Left lung (tissue), 10 donors: ENCODE results near the gene PSMA5. TPM values are rescaled to one million over a fixed set of nuclear protein-coding genes. Genes with fewer than 3 reads are reported as not detected.

Experiments
- ATAC-seq: fragments of 200-7000 bp; cut with Tn5 transposase; one replicate; pipeline ENCODE4 v1.9.1; 2020; ENCODE audit warnings: moderate library complexity
- DNase-seq, 4 donors: peaks; one replicate each; pipeline ENCODE4 v3.0.0-alpha.2; 2013 to 2020
- H3K27ac ChIP-seq, 2 donors: fragments of 200-600 bp; sonication (generic) in 1 of 2; one replicate each; pipeline versions ENCODE4 v1.5.0 to v1.8.0; 2020 to 2021
- H3K27me3 ChIP-seq, 2 donors: fragments of 200-600 bp; sonication (generic) in 1 of 2; one replicate each; pipeline versions ENCODE4 v1.5.0 to v1.8.0; 2020 to 2021
- H3K36me3 ChIP-seq, 2 donors: fragments of 200-600 bp; sonication (generic) in 1 of 2; one replicate each; pipeline versions ENCODE4 v1.5.0 to v1.8.0; 2020 to 2021
- H3K4me1 ChIP-seq, 2 donors: fragments of 200-600 bp; one replicate each; pipeline ENCODE4 v1.8.0; 2021
- H3K4me3 ChIP-seq, 2 donors: fragments of 200-600 bp; sonication (generic) in 1 of 2; one replicate each; pipeline versions ENCODE4 v1.5.0 to v1.8.0; 2020 to 2021; ENCODE audit warnings: mild to moderate bottlenecking in 1 of 2
- H3K9me3 ChIP-seq, 2 donors: fragments of 200-600 bp; sonication (generic) in 1 of 2; one replicate each; pipeline versions ENCODE4 v1.5.0 to v1.8.0; 2020 to 2021
- intact Hi-C, 2 donors: fragments of 100-400 bp; cut with DNase I; formaldehyde crosslinking; loops; one replicate each; pipeline versions ENCODE4 v1.11.2 to v1.14.2; 2022
- polyA plus RNA-seq, 6 donors: library from polyadenylated mRNA; unstranded; fragments of 120-200 nt; gene quantifications; one replicate each; pipeline ENCODE4 v1.2.1, GENCODE V29; 2013; ENCODE audit not compliant: insufficient read length in 6 of 6
- total RNA-seq, 2 donors: library from RNA; stranded (reverse); fragmentation: NEBNext Ultra II Directional; extraction: Animal tissue kit (Norgen Biotek cat#: 25700); gene quantifications; one replicate each; pipeline ENCODE4 v1.2.1, GENCODE V29; 2021
- TF ChIP-seq, protein P1 (sequence below), 2 donors: fragments of 200-600 bp; sonication (generic) in 1 of 2; IDR thresholded peaks; one replicate each; pipeline versions ENCODE4 v1.5.0 to v1.8.0; 2021; ENCODE audit warnings: antibody characterized with exemption in 2 of 2
- donor health status: DM: no; HTN: yes; CAD: no.
- donor health status: DM: no; HTN: no; CAD: no.

PSMA5 gene
- total and polyA plus RNA-seq, 8 donors, result 62.2 to 94.7 (median 88.3) TPM

DNA sequence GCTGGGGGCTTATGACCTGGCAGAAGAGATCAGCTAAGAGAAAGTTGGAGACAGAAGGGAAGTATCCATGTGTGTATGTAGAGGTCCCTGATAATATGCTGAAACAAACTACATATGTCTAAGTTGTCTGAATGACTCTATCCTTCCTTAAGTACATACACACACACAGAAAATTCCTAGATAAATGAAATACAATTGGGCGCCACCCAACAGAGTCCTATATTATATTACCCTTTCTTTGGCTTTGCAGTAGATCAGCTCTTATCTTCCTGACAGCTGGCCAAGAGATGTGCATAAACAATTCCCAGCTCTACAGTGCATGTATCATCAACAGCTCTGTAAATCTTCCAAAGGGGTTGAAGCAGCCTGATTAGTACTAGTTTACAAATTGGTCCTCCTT lies 68.6 kb downstream of the PSMA5 start:
- DNase-seq (peak in 2 of 4 donors; percentile 49 to 65), ATAC-seq (no peak)
- Histone ChIP-seq H3K27ac (no peak overlapping the region), H3K36me3 (peaks cover 0 to 20% of the 10 kb centered on the region in 2 donors), H3K4me1 (peaks cover 0 to 9% of the 10 kb centered on the region in 2 donors), H3K9me3 (no peaks in the 10 kb centered on the region), H3K27me3 (no peaks in the 10 kb centered on the region), H3K4me3 (no peak overlapping the region)
- intact Hi-C loops, result no loop called here
- TF ChIP-seq, protein P1, sequence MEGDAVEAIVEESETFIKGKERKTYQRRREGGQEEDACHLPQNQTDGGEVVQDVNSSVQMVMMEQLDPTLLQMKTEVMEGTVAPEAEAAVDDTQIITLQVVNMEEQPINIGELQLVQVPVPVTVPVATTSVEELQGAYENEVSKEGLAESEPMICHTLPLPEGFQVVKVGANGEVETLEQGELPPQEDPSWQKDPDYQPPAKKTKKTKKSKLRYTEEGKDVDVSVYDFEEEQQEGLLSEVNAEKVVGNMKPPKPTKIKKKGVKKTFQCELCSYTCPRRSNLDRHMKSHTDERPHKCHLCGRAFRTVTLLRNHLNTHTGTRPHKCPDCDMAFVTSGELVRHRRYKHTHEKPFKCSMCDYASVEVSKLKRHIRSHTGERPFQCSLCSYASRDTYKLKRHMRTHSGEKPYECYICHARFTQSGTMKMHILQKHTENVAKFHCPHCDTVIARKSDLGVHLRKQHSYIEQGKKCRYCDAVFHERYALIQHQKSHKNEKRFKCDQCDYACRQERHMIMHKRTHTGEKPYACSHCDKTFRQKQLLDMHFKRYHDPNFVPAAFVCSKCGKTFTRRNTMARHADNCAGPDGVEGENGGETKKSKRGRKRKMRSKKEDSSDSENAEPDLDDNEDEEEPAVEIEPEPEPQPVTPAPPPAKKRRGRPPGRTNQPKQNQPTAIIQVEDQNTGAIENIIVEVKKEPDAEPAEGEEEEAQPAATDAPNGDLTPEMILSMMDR (IDR thresholded peaks at IDR 0.05), result no peak

DNA sequence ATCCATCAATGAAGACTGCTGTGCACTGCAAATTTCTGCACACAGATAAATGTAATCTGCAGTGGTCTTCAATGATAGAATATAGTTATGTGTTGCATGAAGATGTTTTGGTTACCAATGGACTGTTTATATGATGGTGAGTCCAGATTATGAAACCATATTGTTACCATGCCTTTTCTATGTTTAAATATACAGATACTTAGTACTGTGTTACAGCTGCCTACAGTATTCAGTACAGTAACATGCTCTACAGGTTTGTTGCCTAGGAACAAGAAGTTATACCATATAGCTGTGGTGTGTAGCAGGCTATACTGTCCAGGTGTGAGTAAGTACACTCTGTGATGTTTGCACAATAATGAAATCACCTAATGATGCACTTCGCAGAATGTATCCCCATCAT lies 69.3 kb downstream of the PSMA5 start:
- H3K4me1 ChIP-seq, result peaks cover 0 to 14% of the 10 kb centered on the region in 2 donors
- no peak for ATAC-seq
- no peaks in the 10 kb centered on the region for H3K27me3 ChIP-seq
- peak in 1 of 4 donors; percentile 46 for DNase-seq
- H3K9me3 ChIP-seq, result no peaks in the 10 kb centered on the region
- no peak overlapping the region for H3K4me3 ChIP-seq
- H3K27ac ChIP-seq, result no peak overlapping the region
- TF ChIP-seq, protein P1 (IDR thresholded peaks at IDR 0.05), result no peak
- intact Hi-C loops, result no loop called here
- H3K36me3 ChIP-seq, result peaks cover 0 to 27% of the 10 kb centered on the region in 2 donors

DNA sequence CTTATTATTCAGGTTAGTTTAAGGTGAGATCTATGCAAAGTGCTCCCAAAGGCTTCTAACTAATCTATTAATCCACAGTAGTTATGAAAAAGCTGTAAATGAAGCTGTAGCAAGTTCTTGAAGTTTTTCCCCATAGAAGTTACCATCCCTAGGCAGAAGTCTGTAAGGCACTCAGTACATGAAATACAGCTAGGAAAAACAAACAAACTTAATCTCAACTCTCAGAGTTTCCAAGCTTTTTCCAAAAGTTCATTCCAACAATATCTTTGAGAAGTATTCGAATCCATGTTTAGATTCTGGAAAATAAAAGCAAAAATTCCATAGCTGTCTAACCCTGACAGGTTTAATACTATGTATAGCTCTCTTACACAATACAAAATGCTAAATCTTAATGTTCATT lies 69.7 kb downstream of the PSMA5 start:
- no peak overlapping the region for H3K4me3 ChIP-seq
- DNase-seq (no peak), ATAC-seq (no peak)
- H3K36me3 ChIP-seq, result peaks cover 0 to 29% of the 10 kb centered on the region in 2 donors
- H3K27ac ChIP-seq, result no peak overlapping the region
- intact Hi-C loops, result no loop called here
- no peaks in the 10 kb centered on the region for H3K9me3 ChIP-seq
- TF ChIP-seq, protein P1 (IDR thresholded peaks at IDR 0.05), result no peak
- no peaks in the 10 kb centered on the region for H3K27me3 ChIP-seq
- peaks cover 0 to 14% of the 10 kb centered on the region in 2 donors for H3K4me1 ChIP-seq

DNA sequence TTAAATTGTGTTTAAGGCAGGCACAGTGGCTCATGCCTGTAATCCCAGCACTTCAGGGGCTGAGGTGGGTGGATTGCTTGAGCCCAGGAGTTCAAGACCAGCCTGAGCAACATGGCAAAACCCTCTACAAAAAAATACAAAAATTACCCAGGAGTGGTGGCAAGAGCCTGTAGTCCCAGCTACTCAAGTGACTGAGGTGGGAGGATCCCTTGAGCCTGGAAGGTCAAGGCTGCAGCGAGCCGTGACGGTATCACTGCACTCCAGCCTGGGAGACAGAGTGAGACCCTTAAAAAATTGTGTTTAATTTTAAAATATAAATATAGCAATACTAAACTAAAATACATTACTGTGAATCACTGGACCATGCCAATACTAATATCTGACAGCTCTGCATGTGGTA lies 71.3 kb downstream of the PSMA5 start:
- H3K27me3 ChIP-seq, result no peaks in the 10 kb centered on the region
- no peaks in the 10 kb centered on the region for H3K9me3 ChIP-seq
- peaks cover 0 to 11% of the 10 kb centered on the region in 2 donors for H3K4me1 ChIP-seq
- ATAC-seq (no peak), DNase-seq (no peak)
- H3K27ac ChIP-seq, result peak overlapping the region in 1 of 2 donors; percentile 18
- intact Hi-C loops, result no loop called here
- TF ChIP-seq, protein P1 (IDR thresholded peaks at IDR 0.05), result no peak
- no peak overlapping the region for H3K4me3 ChIP-seq
- peaks cover 0 to 43% of the 10 kb centered on the region in 2 donors for H3K36me3 ChIP-seq

DNA sequence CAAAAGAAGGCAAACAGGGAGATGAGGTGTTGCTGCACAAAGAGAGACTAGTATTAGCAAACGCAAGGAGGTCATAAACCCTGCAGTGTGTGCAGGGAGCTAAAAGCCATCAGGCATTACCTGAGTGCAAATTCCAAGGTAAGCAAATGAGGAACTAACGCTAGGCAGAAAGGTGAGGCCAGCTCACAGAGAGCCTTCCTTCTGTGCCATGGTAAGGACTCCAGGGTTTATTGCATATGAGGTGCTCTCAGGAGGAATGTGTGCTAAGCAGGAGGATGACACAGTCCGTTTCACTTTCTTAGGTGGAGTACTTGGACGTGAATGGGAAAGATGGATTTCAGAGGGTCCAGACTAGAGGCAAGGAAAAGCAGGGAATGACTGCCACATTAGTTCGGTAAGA lies 74.8 kb downstream of the PSMA5 start:
- intact Hi-C loops, result no loop called here
- no peaks in the 10 kb centered on the region for H3K9me3 ChIP-seq
- H3K36me3 ChIP-seq, result peaks cover 0 to 71% of the 10 kb centered on the region in 2 donors
- peaks cover 0 to 11% of the 10 kb centered on the region in 2 donors for H3K4me1 ChIP-seq
- TF ChIP-seq, protein P1 (IDR thresholded peaks at IDR 0.05), result no peak
- H3K4me3 ChIP-seq, result no peak overlapping the region
- H3K27ac ChIP-seq, result no peak overlapping the region
- H3K27me3 ChIP-seq, result no peaks in the 10 kb centered on the region
- ATAC-seq, result peak; percentile 34
- no peak for DNase-seq
